Brain microvascular endothelial cell (primary cell): ENCODE data around the gene LARP4B.

Source experiments
- DNase-seq: peaks from one replicate; pipeline ENCODE4 v3.0.0-alpha.2; 2020
- H3K27ac ChIP-seq: fragments of 250-450 bp; sonication (Bioruptor Pico); 2 replicates; pipeline ENCODE4 v1.5.1; 2020; ENCODE audit warnings: mild to moderate bottlenecking, moderate library complexity
- H3K27me3 ChIP-seq: fragments of 250-450 bp; sonication (Bioruptor Pico); replicated peaks from 2 replicates; pipeline ENCODE4 v1.5.1; 2020; ENCODE audit warnings: mild to moderate bottlenecking
- H3K36me3 ChIP-seq: fragments of 250-450 bp; sonication (Bioruptor Pico); replicated peaks from 2 replicates; pipeline ENCODE4 v1.5.1; 2020; ENCODE audit warnings: mild to moderate bottlenecking
- H3K4me3 ChIP-seq: 2 replicates; pipeline ENCODE4 v1.5.1; 2011; ENCODE audit warnings: low read depth, mild to moderate bottlenecking, control low read depth, low read length, moderate library complexity
- in situ Hi-C: cut with HindIII; loops from 2 replicates; pipeline ENCODE4 v1.10.0; 2017; ENCODE audit warnings: low sequenced_read_pairs, low pct_ligation_motif_present
- TF ChIP-seq, protein P1 (sequence below): IDR thresholded peaks from 2 replicates; pipeline ENCODE4 v1.5.1; 2011; ENCODE audit warnings: low read depth, mild to moderate bottlenecking, moderate library complexity, low read length, control low read depth, inconsistent platforms; ENCODE audit errors: missing control alignments

Gene LARP4B

DNA sequence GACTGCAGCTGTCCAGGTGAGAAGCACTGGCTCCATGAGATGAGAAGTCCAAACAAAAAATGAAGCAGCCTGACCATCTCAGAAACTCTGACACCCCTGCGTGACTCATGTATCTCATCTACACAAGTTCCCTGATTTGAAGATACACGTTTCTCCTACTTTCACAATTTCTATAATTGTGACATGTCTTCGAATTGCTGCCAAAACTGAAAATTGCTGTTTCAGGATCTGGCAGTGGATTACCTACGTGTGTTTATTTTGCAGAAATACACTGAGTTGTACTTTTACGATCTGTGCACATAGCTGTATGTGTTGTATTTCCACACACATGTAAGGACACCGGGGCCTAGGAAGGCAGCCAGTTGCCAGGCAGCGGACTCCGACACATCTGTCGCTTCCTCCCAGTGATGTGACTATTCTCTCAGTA is 53.2 kb downstream of the LARP4B start:
- H3K27ac ChIP-seq = no peak overlapping the region
- H3K27me3 ChIP-seq = no peaks in the 10 kb centered on the region
- H3K36me3 ChIP-seq = peaks cover 42% of the 10 kb centered on the region
- no peak overlapping the region for H3K4me3 ChIP-seq
- no peak for DNase-seq
- in situ Hi-C loops = no loop called here
- TF ChIP-seq, protein P1, sequence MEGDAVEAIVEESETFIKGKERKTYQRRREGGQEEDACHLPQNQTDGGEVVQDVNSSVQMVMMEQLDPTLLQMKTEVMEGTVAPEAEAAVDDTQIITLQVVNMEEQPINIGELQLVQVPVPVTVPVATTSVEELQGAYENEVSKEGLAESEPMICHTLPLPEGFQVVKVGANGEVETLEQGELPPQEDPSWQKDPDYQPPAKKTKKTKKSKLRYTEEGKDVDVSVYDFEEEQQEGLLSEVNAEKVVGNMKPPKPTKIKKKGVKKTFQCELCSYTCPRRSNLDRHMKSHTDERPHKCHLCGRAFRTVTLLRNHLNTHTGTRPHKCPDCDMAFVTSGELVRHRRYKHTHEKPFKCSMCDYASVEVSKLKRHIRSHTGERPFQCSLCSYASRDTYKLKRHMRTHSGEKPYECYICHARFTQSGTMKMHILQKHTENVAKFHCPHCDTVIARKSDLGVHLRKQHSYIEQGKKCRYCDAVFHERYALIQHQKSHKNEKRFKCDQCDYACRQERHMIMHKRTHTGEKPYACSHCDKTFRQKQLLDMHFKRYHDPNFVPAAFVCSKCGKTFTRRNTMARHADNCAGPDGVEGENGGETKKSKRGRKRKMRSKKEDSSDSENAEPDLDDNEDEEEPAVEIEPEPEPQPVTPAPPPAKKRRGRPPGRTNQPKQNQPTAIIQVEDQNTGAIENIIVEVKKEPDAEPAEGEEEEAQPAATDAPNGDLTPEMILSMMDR = no peak

DNA sequence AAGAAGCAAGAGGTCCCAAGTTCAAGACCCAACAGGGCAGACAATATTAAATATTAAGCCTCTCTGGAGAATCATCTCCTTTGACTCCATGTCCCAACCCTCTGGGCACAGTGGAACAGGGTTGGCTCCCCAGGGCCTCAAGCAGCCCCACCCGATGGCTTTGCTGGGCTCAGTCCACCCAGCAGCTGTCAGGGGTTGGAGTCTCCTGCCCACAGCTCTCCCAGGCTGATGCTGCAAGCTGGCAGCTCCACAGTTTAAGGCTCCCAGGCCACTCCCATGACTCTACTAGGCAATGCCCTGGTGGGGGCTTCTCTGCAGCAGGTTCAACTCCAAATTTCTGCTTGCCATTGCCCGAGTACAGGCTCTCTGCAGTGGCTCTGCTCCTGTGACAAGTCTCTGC is 55.1 kb downstream of the LARP4B start:
- in situ Hi-C loops = no loop called here
- TF ChIP-seq, protein P1 = no peak
- DNase-seq = no peak
- no peaks in the 10 kb centered on the region for H3K27me3 ChIP-seq
- peaks cover 42% of the 10 kb centered on the region for H3K36me3 ChIP-seq
- no peak overlapping the region for H3K27ac ChIP-seq
- no peak overlapping the region for H3K4me3 ChIP-seq

DNA sequence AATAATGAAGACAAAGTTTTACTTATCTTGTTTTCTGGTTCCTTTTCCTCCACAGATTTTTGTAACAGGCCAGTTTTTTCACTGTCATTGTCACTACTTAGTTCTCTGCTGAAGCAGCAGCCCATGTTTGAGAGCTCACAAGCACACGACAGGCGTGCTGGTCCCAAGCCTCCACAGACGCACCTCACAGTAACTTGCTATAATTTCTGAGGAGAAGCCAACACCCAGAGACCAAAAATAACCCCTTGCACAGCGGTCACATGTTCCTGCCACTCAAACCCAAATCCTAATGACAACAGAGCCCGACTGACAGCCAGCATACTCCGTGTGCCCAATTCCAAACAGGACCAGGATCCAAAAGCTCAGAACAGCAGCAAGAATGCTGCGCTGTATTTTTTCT is 58.5 kb downstream of the LARP4B start:
- TF ChIP-seq, protein P1 = no peak
- peaks cover 36% of the 10 kb centered on the region for H3K36me3 ChIP-seq
- in situ Hi-C loops = no loop called here

DNA sequence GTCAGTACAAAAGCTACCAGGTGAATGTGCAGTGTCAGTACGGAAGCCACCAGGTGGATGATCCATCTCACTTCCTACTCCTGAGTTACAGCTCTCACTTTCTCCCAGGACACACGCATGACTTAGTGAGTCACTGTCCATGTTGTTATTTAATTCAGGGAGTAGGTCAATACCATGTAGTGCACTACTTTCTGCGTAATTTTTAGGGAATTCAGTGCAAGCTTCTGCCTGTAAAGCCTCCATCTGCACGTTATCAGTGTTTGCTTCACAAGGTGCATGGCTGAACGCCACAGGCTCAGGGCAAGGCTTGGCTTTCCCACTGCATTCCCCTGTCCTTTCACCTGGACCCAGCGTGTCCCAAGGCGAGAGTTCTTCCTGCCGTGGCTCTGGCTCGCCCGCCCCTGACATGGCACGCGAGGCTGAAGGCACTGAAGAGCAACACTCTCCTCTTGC is 59.5 kb downstream of the LARP4B start:
- in situ Hi-C loops = no loop called here

More for the DNA sequence above, 58.5 kb downstream of the LARP4B start:
- Histone ChIP-seq H3K4me3 (no peak overlapping the region), H3K27me3 (no peaks in the 10 kb centered on the region), H3K27ac (no peak overlapping the region)
- DNase-seq = no peak

DNA sequence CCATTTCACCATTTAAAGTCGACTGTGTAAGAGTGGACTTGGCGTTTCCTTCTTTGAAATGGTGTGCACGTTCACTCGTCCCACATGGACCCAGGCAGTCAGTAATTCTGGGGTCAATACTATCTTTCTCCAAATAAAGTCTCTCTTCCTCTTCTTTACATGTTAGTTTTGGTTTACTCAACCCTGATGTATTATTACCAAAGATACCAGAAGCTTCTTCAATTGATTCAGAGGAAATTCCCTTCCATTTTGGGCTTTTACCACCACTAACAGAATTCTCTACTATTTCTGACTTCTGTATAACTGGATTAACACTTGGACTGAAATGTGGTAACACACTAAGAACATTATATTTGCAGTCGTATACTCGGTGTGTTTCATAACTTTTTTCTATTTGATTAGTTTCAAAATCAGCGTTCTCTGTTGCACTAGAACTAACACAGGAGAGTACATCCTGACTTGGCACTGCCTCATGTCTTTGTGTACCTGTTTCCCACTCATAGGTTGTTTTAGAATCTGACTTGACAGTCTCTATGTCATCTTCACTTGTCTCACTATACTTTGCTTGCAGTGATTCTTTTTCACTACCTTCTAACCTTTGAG is 60.8 kb downstream of the LARP4B start:
- DNase-seq = no peak
- Histone ChIP-seq H3K27me3 (no peaks in the 10 kb centered on the region), H3K36me3 (peaks cover 34% of the 10 kb centered on the region), H3K27ac (no peak overlapping the region), H3K4me3 (no peak overlapping the region)
- in situ Hi-C loops = no loop called here
- TF ChIP-seq, protein P1 = no peak

More for the DNA sequence above, 59.5 kb downstream of the LARP4B start:
- Histone ChIP-seq H3K27ac (no peak overlapping the region), H3K4me3 (no peak overlapping the region), H3K27me3 (no peaks in the 10 kb centered on the region), H3K36me3 (peaks cover 30% of the 10 kb centered on the region)
- DNase-seq = no peak
- TF ChIP-seq, protein P1 = no peak

DNA sequence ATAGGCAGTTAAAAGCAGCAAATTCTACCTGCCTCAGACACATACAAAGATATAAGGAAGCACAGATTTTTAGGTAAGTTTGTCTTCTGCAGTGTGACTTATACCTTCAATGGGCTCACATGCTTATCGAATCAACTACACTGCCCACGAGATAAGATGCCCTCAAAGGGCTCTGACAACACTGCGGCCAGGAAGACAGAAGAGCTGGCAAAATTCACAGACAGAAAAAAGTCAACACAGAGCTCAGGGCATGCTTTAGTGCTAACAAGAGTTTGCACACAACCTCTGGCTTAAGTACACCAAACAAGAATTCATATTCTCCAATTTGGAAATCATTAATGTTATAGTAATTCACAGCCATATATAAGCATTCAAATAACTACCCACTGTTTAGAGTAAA is 62.3 kb downstream of the LARP4B start:
- Histone ChIP-seq H3K4me3 (no peak overlapping the region), H3K27ac (no peak overlapping the region), H3K27me3 (no peaks in the 10 kb centered on the region), H3K36me3 (peaks cover 35% of the 10 kb centered on the region)
- TF ChIP-seq, protein P1 = no peak
- no peak for DNase-seq
- in situ Hi-C loops = no loop called here
